ENCODE data around the gene IRX4. TPM values are rescaled to one million over a fixed set of nuclear protein-coding genes. Genes with fewer than 3 reads are reported as not detected.

Gene IRX4
- total and polyA plus RNA-seq, 2 experiments from 2014 or later = 208 to 308 TPM

DNA sequence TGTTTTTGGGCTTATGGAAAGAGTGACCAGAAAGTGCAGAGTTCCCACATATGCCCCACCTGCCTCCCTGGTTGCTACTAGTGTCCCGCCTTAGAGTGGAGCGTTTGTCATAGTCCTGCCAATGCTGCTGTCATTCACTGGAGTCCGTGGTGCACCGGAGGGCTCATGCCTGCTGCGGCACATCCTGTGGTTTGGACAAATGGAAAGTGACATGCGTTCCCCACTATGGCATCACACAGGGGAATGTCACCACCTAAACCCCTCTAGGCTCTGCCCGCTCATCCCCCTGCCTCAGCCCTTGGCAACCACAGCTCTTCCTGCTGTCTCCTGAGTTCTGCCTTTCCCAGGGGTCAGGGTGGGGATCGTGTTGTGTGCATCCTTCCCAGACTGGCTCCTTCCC lies 29.2 kb downstream of the IRX4 start:
- H3K4me1 ChIP-seq (ENCODE audit: low read depth) = peaks cover 27% of the 10 kb centered on the region
- H3K27ac ChIP-seq = peak overlapping the region; percentile 25
- DNase-seq (ENCODE audit: low read depth in 1 of 2, low spot score in 1 of 2) = no peak
- H3K27me3 ChIP-seq = no peaks in the 10 kb centered on the region
- no peak overlapping the region for H3K4me3 ChIP-seq
- TF ChIP-seq, protein P1, sequence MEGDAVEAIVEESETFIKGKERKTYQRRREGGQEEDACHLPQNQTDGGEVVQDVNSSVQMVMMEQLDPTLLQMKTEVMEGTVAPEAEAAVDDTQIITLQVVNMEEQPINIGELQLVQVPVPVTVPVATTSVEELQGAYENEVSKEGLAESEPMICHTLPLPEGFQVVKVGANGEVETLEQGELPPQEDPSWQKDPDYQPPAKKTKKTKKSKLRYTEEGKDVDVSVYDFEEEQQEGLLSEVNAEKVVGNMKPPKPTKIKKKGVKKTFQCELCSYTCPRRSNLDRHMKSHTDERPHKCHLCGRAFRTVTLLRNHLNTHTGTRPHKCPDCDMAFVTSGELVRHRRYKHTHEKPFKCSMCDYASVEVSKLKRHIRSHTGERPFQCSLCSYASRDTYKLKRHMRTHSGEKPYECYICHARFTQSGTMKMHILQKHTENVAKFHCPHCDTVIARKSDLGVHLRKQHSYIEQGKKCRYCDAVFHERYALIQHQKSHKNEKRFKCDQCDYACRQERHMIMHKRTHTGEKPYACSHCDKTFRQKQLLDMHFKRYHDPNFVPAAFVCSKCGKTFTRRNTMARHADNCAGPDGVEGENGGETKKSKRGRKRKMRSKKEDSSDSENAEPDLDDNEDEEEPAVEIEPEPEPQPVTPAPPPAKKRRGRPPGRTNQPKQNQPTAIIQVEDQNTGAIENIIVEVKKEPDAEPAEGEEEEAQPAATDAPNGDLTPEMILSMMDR (IDR thresholded peaks at IDR 0.05; ENCODE audit: low read depth, low read length) = no peak
- H3K36me3 ChIP-seq = no peaks in the 10 kb centered on the region
- H3K9me3 ChIP-seq (ENCODE audit: low read depth) = no peaks in the 10 kb centered on the region

DNA sequence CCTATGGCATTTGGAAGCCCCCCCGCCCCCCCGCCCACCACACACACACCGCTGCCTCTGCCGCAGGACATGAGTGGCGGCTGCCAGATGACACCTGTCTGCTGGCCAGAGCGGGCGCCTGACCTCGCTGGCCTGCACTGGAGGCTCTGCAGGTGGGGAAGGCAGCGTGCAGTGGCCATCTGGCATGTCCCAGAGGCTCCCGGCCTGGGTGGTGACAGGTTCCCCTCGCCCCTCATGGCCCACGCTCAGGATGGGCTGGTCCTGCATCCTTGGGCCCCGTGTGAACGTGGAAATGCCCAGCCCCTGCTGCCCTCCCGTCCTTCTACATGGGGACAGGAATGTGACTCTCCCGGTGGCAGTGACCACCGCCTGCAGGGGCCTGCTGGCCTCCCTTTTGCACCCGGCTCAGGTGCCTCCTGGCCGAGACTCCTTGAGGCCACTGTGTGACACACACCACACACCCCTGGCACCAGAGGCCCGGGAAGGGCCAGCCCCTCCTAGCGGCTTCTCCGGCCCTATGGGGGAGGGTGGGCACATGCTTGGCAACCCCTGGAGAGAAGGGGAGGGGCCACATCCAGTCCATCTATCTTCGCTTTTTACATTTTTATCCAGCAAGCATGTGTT lies 30.3 kb downstream of the IRX4 start:
- H3K27me3 ChIP-seq = no peaks in the 10 kb centered on the region
- H3K27ac ChIP-seq = peak overlapping the region; percentile 68
- TF ChIP-seq, protein P1 (IDR thresholded peaks at IDR 0.05; ENCODE audit: low read depth, low read length) = no peak
- no peaks in the 10 kb centered on the region for H3K9me3 ChIP-seq (ENCODE audit: low read depth)
- peak in 1 of 2 donors; percentile 70 for DNase-seq (ENCODE audit: low read depth in 1 of 2, low spot score in 1 of 2)
- peaks cover 27% of the 10 kb centered on the region for H3K4me1 ChIP-seq (ENCODE audit: low read depth)
- no peaks in the 10 kb centered on the region for H3K36me3 ChIP-seq
- H3K4me3 ChIP-seq = no peak overlapping the region

DNA sequence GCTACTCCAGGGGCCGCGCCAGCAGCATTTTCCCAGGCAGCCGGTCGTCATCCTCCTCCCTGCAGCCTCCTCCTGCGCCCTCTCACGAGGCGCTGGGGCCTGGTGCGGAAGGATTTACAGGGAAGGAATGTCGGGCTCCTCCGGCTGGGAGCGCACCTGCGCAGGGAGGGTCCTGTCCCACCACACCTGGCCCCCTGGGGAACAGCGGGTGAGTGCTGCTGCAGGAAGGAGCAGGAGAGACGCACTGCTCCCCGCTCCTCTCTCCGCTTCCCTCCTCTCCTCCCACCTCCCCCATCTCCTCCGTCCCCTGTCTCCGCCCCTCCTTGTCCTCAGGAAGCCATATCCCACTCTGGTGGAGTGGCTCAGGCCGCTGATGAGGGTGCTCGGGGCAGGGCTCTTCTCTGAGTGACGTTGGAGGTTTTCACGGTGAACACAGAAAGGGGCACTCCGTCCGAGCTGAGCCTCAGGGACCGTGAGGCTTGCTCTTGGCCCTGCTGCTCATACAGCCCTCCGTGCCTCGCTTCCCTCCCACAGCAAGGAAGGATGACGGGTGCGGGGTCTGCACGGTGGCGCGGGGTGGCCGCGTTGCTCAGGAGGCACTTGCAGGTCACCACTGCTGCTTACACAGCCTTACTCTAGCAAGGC lies 31.3 kb downstream of the IRX4 start:
- no peaks in the 10 kb centered on the region for H3K9me3 ChIP-seq (ENCODE audit: low read depth)
- H3K36me3 ChIP-seq = no peaks in the 10 kb centered on the region
- no peaks in the 10 kb centered on the region for H3K27me3 ChIP-seq
- peak overlapping the region; percentile 68 for H3K27ac ChIP-seq
- H3K4me1 ChIP-seq (ENCODE audit: low read depth) = peaks cover 27% of the 10 kb centered on the region
- TF ChIP-seq, protein P1 (IDR thresholded peaks at IDR 0.05; ENCODE audit: low read depth, low read length) = no peak
- H3K4me3 ChIP-seq = no peak overlapping the region
- no peak for DNase-seq (ENCODE audit: low read depth in 1 of 2, low spot score in 1 of 2)

DNA sequence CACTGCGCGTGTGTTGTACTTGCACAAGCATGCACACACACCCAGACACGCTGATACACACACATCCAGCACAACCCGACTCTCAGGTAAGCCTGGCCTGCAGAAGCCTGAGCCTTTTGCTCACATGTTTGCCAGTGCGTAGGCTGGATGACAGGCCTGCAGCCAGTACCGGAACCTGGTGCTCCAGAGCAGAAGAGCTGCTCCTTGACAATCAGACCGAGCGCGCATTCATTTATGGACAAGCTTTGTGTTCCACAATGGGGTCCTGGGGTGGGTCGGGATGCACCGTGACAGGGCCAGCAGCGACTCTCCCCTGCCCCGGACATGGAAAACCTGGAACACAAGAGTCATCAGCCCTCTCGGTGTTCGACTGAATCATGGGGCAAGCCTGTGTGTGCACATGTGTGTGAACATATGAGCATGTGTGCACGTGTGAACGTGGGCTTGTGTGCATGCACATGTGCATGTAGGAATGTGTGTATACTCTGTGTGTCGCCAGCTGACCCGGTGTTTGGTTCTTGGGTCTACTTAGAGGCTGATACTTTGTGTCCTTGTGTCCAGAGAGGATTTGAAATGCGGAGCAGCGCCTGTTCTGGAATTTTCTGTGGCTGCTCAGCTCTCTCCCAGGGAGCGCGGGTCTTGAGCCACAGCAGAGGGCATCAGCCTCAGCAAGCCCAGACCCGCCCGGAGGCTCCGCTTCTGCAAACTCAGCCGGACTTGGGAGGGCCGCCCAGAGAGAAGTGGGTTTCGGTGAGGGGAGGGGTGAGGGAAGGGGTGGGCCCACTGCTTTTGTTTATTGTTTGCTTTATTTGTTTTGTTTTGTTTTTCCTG lies 32.2 kb downstream of the IRX4 start:
- no peaks in the 10 kb centered on the region for H3K36me3 ChIP-seq
- TF ChIP-seq, protein P1 (IDR thresholded peaks at IDR 0.05; ENCODE audit: low read depth, low read length) = no peak
- no peaks in the 10 kb centered on the region for H3K27me3 ChIP-seq
- peaks cover 27% of the 10 kb centered on the region for H3K4me1 ChIP-seq (ENCODE audit: low read depth)
- H3K9me3 ChIP-seq (ENCODE audit: low read depth) = no peaks in the 10 kb centered on the region
- DNase-seq (ENCODE audit: low read depth in 1 of 2, low spot score in 1 of 2) = no peak
- no peak overlapping the region for H3K4me3 ChIP-seq
- H3K27ac ChIP-seq = no peak overlapping the region

DNA sequence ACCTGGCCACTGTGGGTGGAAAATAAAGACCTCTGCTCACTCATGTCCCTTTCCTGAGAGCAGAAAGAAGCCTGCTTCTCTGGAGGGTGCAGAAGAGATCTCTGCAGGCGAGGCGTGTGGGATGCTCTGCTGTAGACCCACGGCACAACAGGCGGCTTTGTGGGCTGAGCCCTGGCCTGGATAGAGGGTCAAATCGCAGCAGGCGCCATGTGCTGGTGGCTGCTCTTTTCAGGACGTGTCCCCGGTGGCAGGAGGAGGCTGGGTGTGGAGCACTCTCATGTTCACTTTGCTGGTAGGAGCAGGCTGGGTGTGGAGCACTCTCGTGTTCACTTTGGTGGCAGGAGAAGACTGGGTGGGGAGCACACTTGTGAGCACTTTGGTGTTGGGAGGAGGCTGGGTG lies 35.1 kb downstream of the IRX4 start:
- TF ChIP-seq, protein P1 (IDR thresholded peaks at IDR 0.05; ENCODE audit: low read depth, low read length) = no peak
- Histone ChIP-seq H3K27me3 (no peaks in the 10 kb centered on the region), H3K4me1 (ENCODE audit: low read depth) (peaks cover 26% of the 10 kb centered on the region), H3K9me3 (ENCODE audit: low read depth) (no peaks in the 10 kb centered on the region), H3K36me3 (no peaks in the 10 kb centered on the region), H3K27ac (no peak overlapping the region), H3K4me3 (no peak overlapping the region)
- DNase-seq (ENCODE audit: low read depth in 1 of 2, low spot score in 1 of 2) = no peak
